ENCODE measurements around the gene NDUFAF8.

- TF ChIP-seq, protein P1, sequence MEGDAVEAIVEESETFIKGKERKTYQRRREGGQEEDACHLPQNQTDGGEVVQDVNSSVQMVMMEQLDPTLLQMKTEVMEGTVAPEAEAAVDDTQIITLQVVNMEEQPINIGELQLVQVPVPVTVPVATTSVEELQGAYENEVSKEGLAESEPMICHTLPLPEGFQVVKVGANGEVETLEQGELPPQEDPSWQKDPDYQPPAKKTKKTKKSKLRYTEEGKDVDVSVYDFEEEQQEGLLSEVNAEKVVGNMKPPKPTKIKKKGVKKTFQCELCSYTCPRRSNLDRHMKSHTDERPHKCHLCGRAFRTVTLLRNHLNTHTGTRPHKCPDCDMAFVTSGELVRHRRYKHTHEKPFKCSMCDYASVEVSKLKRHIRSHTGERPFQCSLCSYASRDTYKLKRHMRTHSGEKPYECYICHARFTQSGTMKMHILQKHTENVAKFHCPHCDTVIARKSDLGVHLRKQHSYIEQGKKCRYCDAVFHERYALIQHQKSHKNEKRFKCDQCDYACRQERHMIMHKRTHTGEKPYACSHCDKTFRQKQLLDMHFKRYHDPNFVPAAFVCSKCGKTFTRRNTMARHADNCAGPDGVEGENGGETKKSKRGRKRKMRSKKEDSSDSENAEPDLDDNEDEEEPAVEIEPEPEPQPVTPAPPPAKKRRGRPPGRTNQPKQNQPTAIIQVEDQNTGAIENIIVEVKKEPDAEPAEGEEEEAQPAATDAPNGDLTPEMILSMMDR (IDR thresholded peaks at IDR 0.05; ENCODE audit: insufficient read depth, low read length, poor library complexity, severe bottlenecking), result no peak
- no peak for TF ChIP-seq EZH2phosphoT487 (conservative IDR thresholded peaks at IDR 0.05; ENCODE audit: low read length)
Measured at GRCh38 chr17:81191116-81191515, 48.0 kb upstream of the NDUFAF8 start.
